HCT116 (cell line): Measurements from ENCODE around the gene TWIST2. TPM values are rescaled to one million over a fixed set of nuclear protein-coding genes. Genes with fewer than 3 reads are reported as not detected.

Source experiments
- ATAC-seq: fragments of 200-7000 bp; cut with Tn5 transposase; 2 replicates; pipeline ENCODE4 v1.9.1; 2020; ENCODE audit warnings: mild to moderate bottlenecking, moderate library complexity
- BruUV-seq: library from RNA; stranded (reverse); fragments of 400-500 nt; replicated peaks from 2 replicates; lab custom pipeline; 2021; lab: Mats Ljungman, UMichigan
- CTCF ChIA-PET: fragments of 300-600 bp; sonication (Branson Sonifier 250); formaldehyde crosslinking; loops from one replicate; lab custom pipeline; 2021; ENCODE audit warnings: antibody characterized with exemption; lab: Charles Lee
- POLR2A ChIA-PET: fragments of 300-600, 350-600 bp; sonication (Branson Sonifier 250); formaldehyde crosslinking; loops from one replicate; lab custom pipeline; 2021; ENCODE audit warnings: antibody characterized with exemption; lab: Charles Lee
- RAD21 ChIA-PET, 2 experiments: fragments of 300-600 bp; sonication (Branson Sonifier 250); formaldehyde crosslinking; loops; one replicate each; lab custom pipeline; 2023; ENCODE audit warnings: low total read pairs in 2 of 2; ENCODE audit not compliant: uncharacterized antibody in 2 of 2, unreplicated experiment in 2 of 2, low non-redundant PET in 1 of 2; lab: Charles Lee
- DNase-seq: peaks from one replicate; pipeline ENCODE4 v3.0.0-alpha.2; 2010; ENCODE audit warnings: low read depth, low spot score
- H2AFZ ChIP-seq: fragments of 200-600 bp; shearing (Covaris generic), sonication (generic); 2 replicates; pipeline ENCODE4 v1.6.1; 2017; ENCODE audit warnings: low read depth, mixed run types, mixed read lengths, antibody characterized with exemption, low read length; ENCODE audit not compliant: poor library complexity, severe bottlenecking
- H3K27ac ChIP-seq: 2 replicates; pipeline ENCODE4 v1.5.1; 2012; ENCODE audit warnings: low read depth, low read length
- H3K27me3 ChIP-seq: fragments of 200-600 bp; sonication (generic); 2 replicates; pipeline ENCODE4 v1.6.1; 2016; ENCODE audit warnings: mixed run types, low read length, mixed read lengths; ENCODE audit not compliant: insufficient read depth
- H3K36me3 ChIP-seq, 2 experiments: fragments of 200-500 bp in 1 of 2; fragments of 200-600 bp in 1 of 2; sonication (Bioruptor generic) in 1 of 2; sonication (generic) in 1 of 2; 2 replicates each; pipeline versions ENCODE4 v1.5.1 to v1.6.1; 2014 to 2016; ENCODE audit warnings: low read length in 2 of 2, inconsistent platforms in 1 of 2, mixed read lengths in 1 of 2, mixed run types in 1 of 2; ENCODE audit not compliant: insufficient read depth in 2 of 2, control insufficient read depth in 1 of 2
- H3K4me1 ChIP-seq, 2 experiments: fragments of 200-600 bp in 1 of 2; sonication (generic) in 1 of 2; 2 replicates each; pipeline versions ENCODE4 v1.5.1 to v1.6.1; 2012 to 2017; ENCODE audit warnings: low read length in 2 of 2, inconsistent platforms in 1 of 2, mild to moderate bottlenecking in 1 of 2, mixed read lengths in 1 of 2, mixed run types in 1 of 2, moderate library complexity in 1 of 2; ENCODE audit not compliant: insufficient read depth in 2 of 2, control insufficient read depth in 1 of 2
- H3K4me2 ChIP-seq: fragments of 200-600 bp; sonication (generic); 2 replicates; pipeline ENCODE4 v1.6.1; 2017; ENCODE audit warnings: mixed run types, low read length, mixed read lengths
- H3K4me3 ChIP-seq, 2 experiments: fragments of 200-600 bp in 1 of 2; sonication (generic) in 1 of 2; replicated peaks in 1 of 2; 2 replicates each; pipeline ENCODE4 v1.5.1; 2011 to 2016; ENCODE audit warnings: low read length in 2 of 2, control low read depth in 1 of 2, low read depth in 1 of 2, mild to moderate bottlenecking in 1 of 2, mixed read lengths in 1 of 2, mixed run types in 1 of 2
- H3K79me2 ChIP-seq: fragments of 200-600 bp; sonication (generic); 2 replicates; pipeline ENCODE4 v1.6.1; 2017; ENCODE audit warnings: mild to moderate bottlenecking, mixed run types, low read length, moderate library complexity, mixed read lengths; ENCODE audit not compliant: insufficient read depth
- H3K9ac ChIP-seq: fragments of 200-600 bp; sonication (generic); 2 replicates; pipeline ENCODE4 v1.6.1; 2016; ENCODE audit warnings: low read length, mixed read lengths
- H3K9me2 ChIP-seq: fragments of 200-600 bp; sonication (generic), shearing (Covaris generic); 2 replicates; pipeline ENCODE4 v1.6.1; 2017; ENCODE audit warnings: mixed run types, mild to moderate bottlenecking, moderate library complexity; ENCODE audit not compliant: insufficient read depth
- H3K9me3 ChIP-seq, 2 experiments: fragments of 200-500 bp in 1 of 2; fragments of 200-600 bp in 1 of 2; sonication (Bioruptor generic) in 1 of 2; sonication (generic) in 1 of 2; 2 replicates each; pipeline ENCODE4 v1.6.1; 2014 to 2017; ENCODE audit warnings: low read length in 2 of 2, mixed read lengths in 2 of 2, inconsistent platforms in 1 of 2, low read depth in 1 of 2, mild to moderate bottlenecking in 1 of 2, mixed run types in 1 of 2, moderate library complexity in 1 of 2; ENCODE audit not compliant: control insufficient read depth in 1 of 2, insufficient read depth in 1 of 2
- H4K20me1 ChIP-seq: fragments of 200-600 bp; sonication (generic), shearing (Covaris generic); 2 replicates; pipeline ENCODE4 v1.6.1; 2017; ENCODE audit warnings: mixed run types, mild to moderate bottlenecking, moderate library complexity; ENCODE audit not compliant: insufficient read depth
- FOSL1 ChIP-seq: IDR thresholded peaks from 2 replicates; pipeline ENCODE4 v1.6.1; 2012; ENCODE audit warnings: low read depth
- JUND ChIP-seq: IDR thresholded peaks from 2 replicates; pipeline ENCODE4 v1.6.1; 2012
- POLR2AphosphoS5 ChIP-seq: IDR thresholded peaks from 2 replicates; pipeline ENCODE4 v1.6.1; 2011; ENCODE audit warnings: mild to moderate bottlenecking, low read depth, low read length, moderate library complexity
- SP1 ChIP-seq: IDR thresholded peaks from 2 replicates; pipeline ENCODE4 v1.6.1; 2012; ENCODE audit warnings: low read depth
- TCF7L2 ChIP-seq: IDR thresholded peaks from 2 replicates; pipeline ENCODE4 v1.7.0; 2011; ENCODE audit warnings: borderline replicate concordance, inconsistent platforms; ENCODE audit not compliant: insufficient read depth, insufficient read length; ENCODE audit errors: extremely low read depth
- ZNF274 ChIP-seq: fragments of 200-500 bp; sonication (Bioruptor generic); IDR thresholded peaks from 2 replicates; pipeline ENCODE4 v1.6.1; 2014; ENCODE audit warnings: mild to moderate bottlenecking, low read depth, low read length, inconsistent platforms
- intact Hi-C: fragments of 100-400 bp; cut with micrococcal nuclease; formaldehyde crosslinking; loops from 2 replicates; pipeline ENCODE4 v1.10.0; 2022
- total RNA-seq: library from RNA; stranded (reverse); gene quantifications from one replicate; pipeline ENCODE4 v1.2.1, GENCODE V29; 2021; ENCODE audit not compliant: unreplicated experiment
- TF ChIP-seq, protein P1 (sequence below): IDR thresholded peaks from 2 replicates; pipeline ENCODE4 v1.6.1; 2012
- TF ChIP-seq, protein P2 (sequence below): IDR thresholded peaks from 2 replicates; pipeline ENCODE4 v1.6.1; 2012

The TWIST2 gene
- total RNA-seq, 1 experiment from 2014 or later: not detected

DNA sequence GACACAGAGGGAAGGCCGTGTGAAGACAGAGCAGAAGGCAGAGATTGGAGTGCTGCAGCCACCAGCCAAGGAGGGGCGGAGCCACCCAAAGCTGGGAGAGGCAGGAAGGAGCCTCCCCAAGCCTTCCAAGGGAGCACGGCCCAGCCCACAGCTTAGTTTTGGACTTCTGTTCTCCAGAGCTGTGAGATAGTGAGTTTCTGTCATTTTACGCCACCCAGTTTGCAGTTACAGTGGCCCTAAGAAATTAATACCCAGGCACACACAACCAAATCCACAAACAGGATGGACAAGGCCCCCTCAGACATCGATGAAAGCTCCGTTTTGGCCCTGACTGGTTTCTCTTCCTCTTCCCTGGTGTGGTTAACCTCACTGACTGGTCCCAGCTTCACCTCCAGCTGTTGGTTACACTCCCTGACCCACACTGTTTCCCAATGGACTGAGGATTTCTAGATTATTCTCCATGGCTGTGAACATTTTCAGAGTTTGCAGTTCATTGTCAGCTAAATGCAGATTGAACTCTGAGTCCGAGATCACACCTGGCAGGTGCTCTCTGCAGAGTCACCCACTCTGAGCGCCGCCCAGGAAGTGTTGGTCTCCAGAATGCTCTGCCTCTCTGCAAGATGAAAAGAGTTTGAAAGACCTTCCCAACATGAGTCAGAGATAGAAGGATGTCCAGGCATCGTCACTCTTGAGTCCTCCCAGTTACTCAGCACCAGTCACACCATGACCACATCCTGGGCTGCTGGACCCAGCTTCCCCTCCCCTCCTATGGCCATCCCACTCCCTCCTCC, 100.2 kb downstream of the TWIST2 start:
- intact Hi-C loops: no loop called here
- DNase-seq (peak; percentile 92), ATAC-seq (peak; percentile 85)
- no peaks in the 10 kb centered on the region for H3K9me3 ChIP-seq
- TF ChIP-seq, protein P1, sequence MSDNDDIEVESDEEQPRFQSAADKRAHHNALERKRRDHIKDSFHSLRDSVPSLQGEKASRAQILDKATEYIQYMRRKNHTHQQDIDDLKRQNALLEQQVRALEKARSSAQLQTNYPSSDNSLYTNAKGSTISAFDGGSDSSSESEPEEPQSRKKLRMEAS: peak; percentile 91
- peak; percentile 97 for TF ChIP-seq FOSL1
- peak; percentile 58 for TF ChIP-seq POLR2AphosphoS5
- peak; percentile 96 for TF ChIP-seq JUND
- TF ChIP-seq TCF7L2: peak; percentile 73
- peak; percentile 96 for TF ChIP-seq SP1
- TF ChIP-seq, protein P2, sequence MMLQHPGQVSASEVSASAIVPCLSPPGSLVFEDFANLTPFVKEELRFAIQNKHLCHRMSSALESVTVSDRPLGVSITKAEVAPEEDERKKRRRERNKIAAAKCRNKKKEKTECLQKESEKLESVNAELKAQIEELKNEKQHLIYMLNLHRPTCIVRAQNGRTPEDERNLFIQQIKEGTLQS: no peak
- TF ChIP-seq ZNF274: no peak
- no peaks in the 10 kb centered on the region for H3K9me2 ChIP-seq
- peak overlapping the region; percentile 66 for H2AFZ ChIP-seq
- H3K4me1 ChIP-seq: peaks cover 14 to 46% of the 10 kb centered on the region in 2 experiments
- no peaks in the 10 kb centered on the region for H3K79me2 ChIP-seq
- POLR2A ChIA-PET: interaction anchor here (0.6 to 1.4 kb wide), 4 partner anchors 8 to 160 kb away, joined by 3 read pairs; no protein-coding TSS in a partner anchor
- H3K27ac ChIP-seq: peak overlapping the region; percentile 39
- CTCF ChIA-PET: interaction anchor here (1.2 to 1.4 kb wide), 3 partner anchors 25 to 577 kb away, joined by 3 to 4 read pairs (median 3); no protein-coding TSS in a partner anchor
- BruUV-seq: TSS peak; percentile 96
- peak overlapping the region; percentile 40 for H3K9ac ChIP-seq
- peak overlapping the region; percentile 76 for H3K4me2 ChIP-seq
- no peaks in the 10 kb centered on the region for H4K20me1 ChIP-seq
- no peaks in the 10 kb centered on the region for H3K36me3 ChIP-seq
- no peaks in the 10 kb centered on the region for H3K27me3 ChIP-seq
- RAD21 ChIA-PET: no interaction called here
- peak overlapping the region in 1 of 2 experiments; percentile 33; a peak in 2 of 4 replicates for H3K4me3 ChIP-seq
